Suppressor macrophage treated with lipopolysaccharide for 4 hours (primary cell): ENCODE measurements around the gene GGCX.
A peak's percentile ranks its signal among the peaks of the same experiment; 100 is the strongest.
"Not testable (repeated sequence)": the region's sequence is repeated elsewhere in the genome, so short reads cannot be mapped to it uniquely, and the experiment has no call there.

Experiments
- DNase-seq: peaks from one replicate; pipeline ENCODE4 v3.0.0-alpha.2; 2020

GGCX gene

DNA sequence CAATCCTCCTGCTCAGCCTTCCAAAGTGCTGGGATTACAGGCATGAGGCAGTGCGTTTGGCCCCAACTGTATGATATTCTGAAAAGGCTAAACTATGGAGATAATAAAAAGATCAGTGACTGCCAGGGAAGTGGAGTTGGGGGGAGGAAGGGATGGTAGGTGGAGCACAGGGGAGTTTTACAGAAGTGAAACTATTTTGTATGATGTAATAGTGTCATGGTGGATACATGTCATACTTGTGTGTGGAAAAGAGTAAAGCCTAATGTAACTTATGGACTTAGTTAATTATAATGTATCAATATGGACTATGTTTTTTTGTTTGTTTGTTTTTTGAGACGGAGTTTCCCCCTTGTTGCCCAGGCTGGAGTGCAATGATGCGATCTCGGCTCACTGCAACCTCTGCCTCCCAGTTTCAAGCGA is 2.9 kb upstream of the GGCX start:
- DNase-seq = peak; percentile 83

DNA sequence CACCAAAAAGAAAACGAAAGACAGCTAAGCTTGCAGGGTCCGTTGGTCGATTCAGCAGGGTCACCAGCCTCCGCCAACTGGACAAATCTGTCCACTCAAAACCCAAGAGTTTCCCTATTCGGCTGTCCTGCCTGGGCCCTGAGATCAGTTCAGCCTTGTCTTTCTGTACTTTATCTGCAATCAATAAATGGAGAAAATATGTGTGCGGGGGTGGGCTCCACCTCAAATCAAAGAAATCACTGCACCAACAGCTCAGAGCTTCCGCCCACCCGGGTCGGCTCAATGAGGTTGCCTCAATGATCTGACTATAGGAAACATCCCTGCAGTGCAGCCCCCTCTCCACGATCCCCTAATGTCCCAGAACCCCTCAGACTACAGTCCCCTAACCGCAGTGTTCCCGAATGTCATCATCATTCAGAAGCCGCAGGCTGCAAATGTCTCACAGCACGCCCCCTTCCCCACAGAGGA is 447 bp downstream of the GGCX start:
- no peak for DNase-seq

DNA sequence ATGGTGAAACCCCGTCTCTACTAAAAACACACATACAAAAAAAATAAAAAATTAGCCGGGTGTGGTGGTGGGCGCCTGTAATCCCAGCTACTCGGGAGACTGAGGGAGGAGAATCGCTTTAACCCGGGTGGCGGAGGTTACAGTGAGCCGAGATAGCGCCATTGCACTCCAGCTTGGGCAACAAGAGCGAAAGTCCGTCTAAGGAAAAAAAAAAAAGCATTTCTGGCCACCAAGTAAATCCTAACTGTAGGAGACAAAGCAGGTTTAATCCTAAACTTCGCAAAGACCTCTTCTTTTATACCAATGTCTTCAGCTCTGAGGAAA is 928 bp downstream of the GGCX start:
- DNase-seq = not testable (repeated sequence)

DNA sequence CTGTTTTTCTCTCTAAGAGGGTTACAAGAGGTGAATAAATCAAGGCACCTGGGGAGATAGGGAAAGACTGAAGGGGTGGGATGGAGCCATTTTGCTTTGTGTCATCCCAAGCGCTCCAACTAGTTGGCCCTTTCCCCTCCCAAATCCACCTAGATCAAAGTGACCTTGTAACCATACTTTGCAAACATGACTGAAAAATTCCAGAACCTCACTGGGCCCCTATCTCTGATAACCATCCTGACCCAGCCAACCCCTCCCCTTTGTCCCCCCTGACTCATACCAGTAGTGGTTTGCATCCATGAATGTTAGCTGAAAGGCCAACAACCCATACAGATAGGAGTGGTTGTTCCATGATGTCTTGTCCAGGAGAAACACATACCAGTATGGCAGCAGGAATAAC is 3.1 kb downstream of the GGCX start:
- DNase-seq = no peak

DNA sequence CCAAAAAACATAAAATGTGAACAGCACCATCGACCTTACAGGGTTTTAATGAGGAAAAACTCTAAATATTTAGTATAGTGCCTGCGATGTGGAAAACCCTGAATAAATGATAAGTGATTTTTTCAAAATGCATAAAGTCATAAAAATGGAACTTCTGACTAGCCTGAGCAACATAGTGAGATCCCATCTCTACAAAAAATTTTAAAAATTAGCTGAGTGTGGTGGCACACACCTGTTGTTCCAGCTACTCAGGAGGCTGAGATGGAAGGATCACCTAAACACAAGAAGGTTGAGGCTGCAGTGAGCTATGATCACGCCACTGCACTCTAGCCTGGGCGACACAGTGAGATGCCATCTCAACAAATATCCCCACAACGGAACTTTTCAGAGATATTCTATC is 4.2 kb downstream of the GGCX start:
- DNase-seq = no peak

DNA sequence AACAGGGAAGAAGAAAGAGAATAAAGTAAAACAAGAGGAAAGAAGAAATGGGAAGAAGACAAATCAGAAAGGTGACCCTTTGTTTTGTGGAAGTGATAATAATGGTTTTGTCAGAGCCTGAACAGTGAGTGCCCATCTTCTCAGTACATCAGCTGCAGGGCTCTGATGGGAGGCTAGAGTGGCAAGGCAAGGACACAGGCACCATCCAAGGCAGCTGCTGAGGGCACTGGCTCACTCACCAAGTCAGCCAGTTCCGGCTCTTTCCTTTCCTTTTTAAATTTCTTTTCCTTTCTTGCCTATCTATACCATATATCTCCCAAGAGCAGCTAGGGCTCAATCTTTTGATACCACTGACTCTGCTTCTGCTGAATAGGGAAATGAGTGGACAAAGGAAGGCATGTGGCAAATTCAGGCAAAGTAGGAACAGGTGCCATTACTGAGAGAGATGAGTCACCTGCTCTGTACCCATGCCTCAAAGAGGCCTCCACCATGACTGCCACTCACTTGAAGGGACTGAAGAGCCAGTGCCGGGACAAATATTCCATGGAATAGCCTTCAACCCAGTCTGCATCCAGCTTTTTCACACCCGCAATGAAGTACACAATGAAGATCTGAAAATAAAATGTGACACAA is 6.2 kb downstream of the GGCX start:
- no peak for DNase-seq

DNA sequence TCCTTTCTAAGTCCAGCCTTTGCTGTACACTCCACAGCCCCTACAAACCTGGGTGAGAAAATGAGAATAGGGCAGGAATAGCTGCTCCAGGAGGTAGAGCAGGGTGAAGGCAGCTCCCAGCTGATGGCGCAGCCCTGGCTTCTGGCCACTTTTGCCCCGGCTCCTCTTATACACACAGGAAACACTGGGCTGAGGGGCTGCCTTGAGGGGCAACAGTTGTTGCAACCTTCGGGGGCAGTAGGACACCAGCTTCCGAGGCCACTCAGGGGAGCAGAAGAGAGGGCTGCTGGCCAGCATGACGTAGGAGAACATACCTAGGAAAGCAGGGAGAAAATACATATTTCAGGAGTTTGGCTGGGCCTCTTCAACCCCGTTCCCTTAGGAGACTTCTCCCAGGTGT is 8.1 kb downstream of the GGCX start:
- no peak for DNase-seq

DNA sequence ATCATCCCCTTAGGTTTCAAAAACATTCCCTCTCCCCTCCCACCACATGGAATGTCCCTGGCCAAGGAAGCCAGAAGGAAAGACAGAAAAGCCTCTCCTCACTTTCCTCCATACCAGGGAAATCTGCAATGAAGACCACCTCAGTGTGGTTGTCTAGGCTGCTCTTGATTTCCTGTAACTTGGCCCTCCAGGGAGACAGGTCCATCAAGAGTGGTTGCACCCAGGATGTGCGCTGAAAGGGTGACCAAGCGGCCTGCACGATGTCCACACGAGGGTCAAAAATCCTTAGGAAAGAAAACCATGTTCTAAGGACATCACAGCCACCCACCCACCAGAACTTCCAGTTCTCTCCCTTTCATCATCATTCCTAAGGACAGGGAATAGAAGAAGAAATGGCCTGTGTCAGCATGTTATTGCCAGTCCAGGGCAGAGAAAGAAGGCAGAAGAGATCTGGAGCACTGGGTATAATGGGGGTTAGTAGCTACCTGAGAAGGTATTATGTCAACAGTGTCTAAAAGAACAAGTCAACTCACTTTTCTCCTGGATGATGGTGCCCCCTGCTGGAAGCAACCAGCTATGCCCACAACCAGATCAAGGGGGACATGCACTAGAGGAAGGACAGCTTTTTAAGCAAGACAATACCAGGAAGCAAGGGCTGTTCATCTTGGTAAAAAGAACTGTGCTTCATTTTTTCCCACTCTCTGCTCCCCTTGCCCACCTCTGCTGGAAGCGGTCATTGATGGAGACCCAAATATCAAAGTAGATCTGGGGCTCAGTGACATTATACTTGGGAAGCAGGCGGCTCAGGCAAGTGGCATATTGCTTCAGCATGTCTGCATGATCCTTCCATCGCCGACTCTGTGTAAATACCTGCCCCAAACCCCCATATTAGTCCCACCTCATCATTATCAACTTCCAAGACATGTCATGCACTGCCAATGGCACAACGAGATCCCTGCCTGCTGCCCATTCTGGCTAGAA is 9.3 kb downstream of the GGCX start:
- peak; percentile 85 for DNase-seq

DNA sequence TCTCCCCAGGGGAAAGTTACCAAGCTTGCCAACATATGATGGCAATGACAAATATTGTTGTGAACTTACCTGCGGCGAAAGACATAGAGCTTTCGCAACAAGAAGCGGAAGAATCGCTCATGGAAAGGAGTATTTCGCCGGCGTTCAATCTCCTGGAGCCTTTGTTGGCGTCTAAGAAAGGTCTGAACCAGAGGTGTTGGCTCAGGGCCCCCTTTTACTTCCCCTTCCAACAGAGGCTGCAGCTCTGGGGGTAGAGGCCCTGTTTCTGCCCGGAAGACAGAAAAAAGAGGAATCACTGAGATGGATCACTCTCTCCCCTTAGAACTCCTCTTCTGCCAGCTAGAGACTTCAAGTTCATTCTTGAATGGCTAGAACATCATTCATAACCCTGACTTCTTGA is 10.8 kb downstream of the GGCX start:
- peak; percentile 49 for DNase-seq

DNA sequence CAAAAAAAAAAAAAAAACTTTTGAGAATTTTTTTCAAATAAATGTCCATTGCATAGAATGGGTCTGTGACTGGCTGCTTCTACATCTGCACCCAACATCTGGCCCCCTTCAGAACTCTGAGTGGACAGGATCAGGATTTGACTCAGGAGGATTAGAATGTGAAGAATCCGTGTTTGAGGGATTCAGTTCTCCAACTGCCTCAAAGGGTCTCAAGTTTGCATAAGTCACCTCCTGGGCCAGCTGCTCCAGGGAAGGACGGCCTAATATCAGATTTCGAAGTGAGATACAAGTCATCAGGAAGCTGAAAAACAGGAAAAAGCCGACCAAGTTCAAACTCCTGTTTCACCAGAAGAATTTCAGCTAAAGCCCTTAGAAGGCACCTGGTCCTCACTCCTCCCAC is 11.5 kb downstream of the GGCX start:
- DNase-seq = no peak

DNA sequence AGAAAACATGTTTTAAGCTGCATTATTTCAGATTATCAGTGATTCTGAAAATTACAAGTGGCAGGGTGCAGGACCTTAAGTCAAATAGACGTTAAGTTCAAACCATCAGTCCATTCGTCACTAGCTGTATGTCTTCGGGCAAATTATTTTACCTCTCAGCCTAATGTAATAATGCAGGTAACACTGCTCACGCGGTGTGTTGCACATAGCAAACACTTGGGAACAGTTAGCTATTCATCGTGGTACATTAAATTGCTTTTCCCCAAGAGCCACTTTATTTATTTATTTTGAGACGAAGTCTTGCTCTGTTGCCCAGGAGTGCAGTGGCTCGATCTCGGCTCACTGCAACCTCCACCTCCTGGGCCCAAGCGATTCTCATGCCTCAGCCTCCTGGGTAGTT is 12.2 kb downstream of the GGCX start:
- DNase-seq = no peak

DNA sequence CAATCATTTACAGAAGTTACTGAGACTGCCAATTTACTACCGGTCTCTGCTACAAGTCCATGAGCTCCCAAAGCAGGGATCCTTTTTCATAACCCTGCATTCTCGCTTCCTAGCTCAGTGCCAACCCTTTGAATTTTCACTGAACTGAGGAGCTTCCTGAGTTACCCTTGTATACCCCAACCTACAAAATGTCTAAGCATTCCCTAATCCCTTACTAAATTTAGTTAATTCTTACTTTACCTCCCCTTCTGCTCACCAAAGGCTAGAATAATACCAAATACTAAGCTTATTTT is 12.7 kb downstream of the GGCX start:
- no peak for DNase-seq

DNA sequence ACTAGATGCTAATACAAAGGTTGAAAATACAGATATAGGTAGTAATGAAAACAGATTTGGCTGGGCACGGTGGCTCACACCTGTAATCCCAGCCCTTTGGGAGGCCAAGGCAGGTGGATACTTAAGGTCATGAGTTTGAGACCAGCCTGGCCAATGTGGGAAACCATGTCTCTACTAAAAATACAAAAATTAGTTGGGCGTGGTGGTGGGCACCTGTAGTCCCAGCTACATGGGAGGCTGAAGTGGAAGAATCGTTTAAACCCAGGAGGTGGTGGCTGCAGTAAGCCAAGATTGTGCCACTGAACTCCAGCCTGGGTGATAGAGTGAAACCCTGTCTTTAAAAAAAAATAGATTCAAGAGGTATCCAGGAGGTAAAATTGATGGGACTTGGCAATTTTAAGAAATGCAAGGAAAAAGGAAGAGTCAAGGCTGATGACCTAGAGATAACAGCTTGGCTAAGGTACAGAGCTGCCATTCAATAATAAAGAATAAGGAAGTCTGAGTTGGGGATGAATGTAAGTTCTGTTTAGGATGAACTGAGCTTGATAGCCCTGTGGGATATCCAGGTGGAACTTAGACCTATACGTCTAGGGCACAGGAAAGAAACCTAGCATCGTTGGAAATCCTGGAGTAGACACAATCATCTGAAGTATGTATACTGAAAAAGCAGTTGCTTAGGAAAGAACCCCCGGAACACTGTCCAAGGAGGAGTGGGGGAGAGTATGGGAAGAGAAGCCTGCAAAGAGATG is 13.3 kb downstream of the GGCX start:
- no peak for DNase-seq

DNA sequence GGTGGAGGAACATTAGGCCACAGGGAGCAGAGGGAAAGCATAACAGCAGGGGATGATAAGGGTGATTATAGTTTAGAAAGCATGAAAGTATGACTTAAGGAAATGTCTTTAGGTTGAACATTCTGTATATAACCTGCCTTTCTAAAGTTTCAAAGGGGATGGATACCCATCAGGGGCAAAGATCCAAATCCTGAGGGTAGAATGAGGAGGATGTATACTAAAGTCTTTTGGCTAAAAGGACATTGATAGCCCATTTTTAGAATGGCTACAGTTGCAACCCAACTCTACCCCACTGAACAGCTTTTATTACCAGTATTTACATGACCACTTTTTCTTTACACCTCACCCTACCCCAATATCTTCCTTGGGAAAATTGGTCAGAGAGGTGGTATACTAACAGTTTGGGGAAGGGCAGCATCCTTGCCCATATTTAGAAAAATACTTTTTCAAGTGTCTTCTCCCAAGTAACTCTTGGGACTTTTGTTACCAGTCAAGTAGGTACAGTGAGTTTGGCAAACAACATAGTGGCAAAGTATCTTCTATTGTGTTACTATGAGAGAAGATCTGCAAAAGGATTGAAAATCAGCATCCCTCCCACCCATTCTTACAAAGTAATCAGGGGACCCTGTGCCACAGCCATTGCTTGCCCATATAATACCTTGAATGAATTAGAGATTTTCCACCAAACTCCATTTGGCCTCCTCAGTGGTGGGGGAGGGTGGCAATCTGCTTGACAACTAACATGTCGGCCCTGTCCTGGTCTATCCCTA is 14.0 kb downstream of the GGCX start:
- no peak for DNase-seq

DNA sequence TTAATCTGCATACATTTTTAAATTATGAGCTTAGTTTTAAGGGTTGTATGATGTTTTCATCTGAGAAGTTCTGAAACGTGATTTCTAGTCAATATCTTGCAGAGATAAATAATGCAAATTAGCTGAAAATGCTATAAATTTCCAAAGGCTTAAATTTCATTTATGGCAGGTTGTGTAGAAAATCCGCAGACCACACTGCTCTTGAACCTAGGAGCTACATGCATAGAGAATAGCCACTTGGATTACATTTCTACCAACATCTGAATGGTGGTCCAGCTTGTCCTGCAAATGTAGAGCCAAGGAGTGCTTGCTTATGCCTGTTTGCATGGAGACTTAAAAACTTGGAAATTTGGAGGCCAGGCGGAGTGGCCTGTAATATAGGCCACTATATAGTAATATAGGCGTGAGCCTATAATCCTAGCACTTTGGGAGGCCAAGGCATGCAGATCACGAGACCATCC is 15.5 kb downstream of the GGCX start:
- no peak for DNase-seq

DNA sequence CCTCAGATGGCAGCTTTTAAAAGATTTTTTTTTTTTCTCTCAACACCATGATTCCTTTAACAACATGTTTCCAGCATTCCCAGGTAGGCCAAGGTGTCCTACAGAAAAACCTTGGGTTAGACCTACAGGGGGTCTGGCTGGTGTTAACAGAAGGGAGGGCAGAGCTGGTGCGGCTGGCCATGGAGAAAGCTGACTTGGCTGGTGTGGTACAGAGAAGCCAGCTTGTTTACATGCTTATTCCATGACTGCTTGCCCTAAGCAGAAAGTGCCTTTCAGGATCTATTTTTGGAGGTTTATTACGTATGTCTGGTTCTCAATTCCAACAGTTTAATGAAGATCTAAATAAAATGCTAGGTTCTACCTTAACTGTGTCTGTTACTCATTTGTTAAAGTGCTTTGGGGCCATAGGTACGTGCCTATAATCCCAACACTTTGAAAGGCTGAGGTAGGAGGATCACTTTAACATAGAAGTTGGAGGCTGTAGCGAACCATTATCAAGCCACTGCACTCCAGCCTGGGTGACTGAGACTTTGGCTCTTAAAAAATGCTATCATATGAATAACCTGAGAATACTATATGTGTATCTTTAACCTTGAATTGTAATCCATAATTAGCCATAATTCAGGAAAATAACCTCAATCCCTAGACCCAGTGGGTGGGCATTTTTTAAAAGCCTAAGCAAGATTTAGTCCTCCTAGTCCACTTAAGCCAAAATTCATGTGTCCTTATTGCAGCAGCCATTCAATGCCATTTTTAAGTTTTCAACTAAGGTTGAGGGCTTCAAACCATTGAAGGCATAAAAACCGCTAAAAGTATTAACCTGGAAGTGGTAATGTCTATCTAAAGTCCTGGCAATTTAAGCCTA is 16.1 kb downstream of the GGCX start:
- DNase-seq = not testable (repeated sequence)

DNA sequence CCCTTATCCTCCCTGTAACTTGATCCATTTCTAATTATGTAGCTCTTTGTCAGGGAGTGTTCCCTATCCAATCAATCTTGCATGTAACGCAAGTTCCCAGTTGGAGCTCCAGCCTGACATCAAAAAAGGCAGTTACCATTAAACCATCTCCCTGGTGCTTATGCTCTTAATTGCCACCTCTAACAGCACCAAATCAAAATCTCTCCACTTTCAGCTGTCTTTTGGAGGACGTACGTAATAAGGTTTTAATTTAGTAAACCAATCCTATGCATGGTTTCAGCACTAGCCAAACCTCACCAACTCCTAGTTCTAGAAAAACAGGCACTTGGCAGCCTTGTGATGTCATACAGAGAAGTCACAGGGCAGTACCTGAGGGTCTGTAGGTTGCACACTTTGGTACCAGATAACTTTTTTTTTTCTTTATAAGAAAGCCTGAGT is 17.0 kb downstream of the GGCX start:
- not testable (repeated sequence) for DNase-seq

DNA sequence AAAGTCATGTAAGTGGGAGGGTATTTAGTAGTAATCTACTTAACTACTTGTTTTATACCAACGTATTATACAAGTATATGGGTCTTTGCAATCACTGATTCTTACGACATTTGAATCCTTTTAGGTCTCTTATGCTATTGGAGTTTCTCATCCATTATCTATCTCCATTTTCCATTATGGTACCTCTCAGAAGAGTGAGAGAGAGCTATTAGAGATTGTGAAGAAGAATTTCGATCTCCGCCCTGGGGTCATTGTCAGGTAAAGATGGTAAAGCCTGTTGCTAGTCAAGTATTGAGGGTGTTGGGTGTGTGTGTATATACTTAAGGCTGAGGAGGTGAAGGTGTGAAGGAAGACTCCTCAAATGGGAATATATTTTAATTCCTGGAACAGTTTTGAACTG is 18.5 kb downstream of the GGCX start:
- no peak for DNase-seq

DNA sequence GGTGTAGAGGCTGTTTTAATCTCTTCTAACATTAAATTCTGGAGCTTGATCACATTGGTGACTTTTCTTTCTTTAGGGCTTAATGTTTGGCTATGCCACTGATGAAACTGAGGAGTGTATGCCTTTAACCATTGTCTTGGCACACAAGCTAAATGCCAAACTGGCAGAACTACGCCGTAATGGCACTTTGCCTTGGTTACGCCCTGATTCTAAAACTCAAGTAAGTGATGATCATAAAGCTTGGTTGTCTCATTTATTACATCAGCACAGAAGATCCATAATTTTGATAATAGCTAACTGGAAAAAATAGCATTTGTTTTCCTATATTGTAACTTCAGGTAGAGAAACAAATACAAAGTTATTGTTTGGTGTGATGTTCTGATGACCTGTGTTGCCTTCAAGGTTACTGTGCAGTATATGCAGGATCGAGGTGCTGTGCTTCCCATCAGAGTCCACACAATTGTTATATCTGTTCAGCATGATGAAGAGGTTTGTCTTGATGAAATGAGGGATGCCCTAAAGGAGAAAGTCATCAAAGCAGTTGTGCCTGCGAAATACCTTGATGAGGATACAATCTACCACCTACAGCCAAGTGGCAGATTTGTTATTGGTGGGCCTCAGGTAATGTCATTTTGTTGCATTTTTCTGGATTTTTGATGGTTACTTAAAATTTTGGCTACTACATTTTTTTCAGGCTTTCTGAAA is 19.4 kb downstream of the GGCX start:
- no peak for DNase-seq

DNA sequence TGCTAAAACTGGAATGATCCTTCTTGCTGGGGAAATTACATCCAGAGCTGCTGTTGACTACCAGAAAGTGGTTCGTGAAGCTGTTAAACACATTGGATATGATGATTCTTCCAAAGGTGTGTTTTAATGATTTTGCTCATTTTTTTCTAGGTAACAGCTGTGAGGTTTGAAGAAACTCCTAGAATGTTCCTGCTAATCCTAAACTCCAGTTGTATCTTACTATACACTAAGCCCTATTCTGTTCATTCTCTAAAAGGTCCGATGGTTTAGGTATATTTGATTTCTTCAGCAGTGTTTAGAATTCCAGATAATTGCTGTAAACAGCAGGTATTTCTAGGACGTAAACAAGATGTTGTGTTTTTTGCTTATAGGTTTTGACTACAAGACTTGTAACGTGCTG is 20.0 kb downstream of the GGCX start:
- DNase-seq = no peak

DNA sequence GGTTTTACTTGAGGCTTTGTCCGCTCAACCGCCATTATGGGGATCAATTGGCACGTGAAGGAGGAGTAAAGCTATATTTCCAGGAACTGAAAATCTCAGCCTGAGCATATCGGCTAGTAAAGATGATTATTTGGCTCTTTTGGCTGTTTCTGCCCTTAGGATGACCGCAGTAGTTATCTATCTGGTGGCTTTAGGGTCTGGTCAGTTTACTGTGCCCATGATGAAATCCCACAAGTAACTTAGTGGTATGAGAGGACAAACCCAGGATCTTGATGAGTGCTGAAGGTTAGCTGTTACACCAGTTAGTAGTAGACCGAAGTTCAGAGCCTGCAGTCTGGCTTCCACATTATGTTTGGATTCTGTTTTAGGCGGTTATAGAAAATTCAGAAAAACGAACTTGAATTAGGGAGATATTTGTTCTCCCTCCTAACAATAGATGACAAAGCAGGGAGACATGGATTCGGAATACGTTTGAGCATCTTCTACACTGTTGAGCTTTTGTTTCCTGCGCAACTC is 21.1 kb downstream of the GGCX start:
- peak; percentile 41 for DNase-seq
